WTC11 (cell line): Measurements from ENCODE around the gene FANCL. TPM values are rescaled to one million over a fixed set of nuclear protein-coding genes. Genes with fewer than 3 reads are reported as not detected.

Experiments used
- ATAC-seq: fragments of 200-7000 bp; cut with Tn5 transposase; 2 replicates; pipeline ENCODE4 v1.10.0; 2021; ENCODE audit warnings: mild to moderate bottlenecking, moderate library complexity
- CTCF ChIA-PET: fragments of 300-600 bp; sonication (Branson Sonifier 250); formaldehyde crosslinking; loops from one replicate; lab custom pipeline; 2021; ENCODE audit warnings: antibody characterized with exemption; lab: Charles Lee
- POLR2A ChIA-PET: fragments of 350-600 bp; sonication (Branson Sonifier 250); formaldehyde crosslinking; loops from one replicate; lab custom pipeline; 2021; ENCODE audit warnings: antibody characterized with exemption; lab: Charles Lee
- DNase-seq: peaks from one replicate; pipeline ENCODE4 v3.0.0; 2021; ENCODE audit warnings: low spot score
- H3K27ac Mint-ChIP-seq: 2 replicates; pipeline ENCODE4 v1.8.0; 2021; ENCODE audit warnings: mixed read lengths
- H3K27me3 Mint-ChIP-seq: 2 replicates; pipeline ENCODE4 v1.8.0; 2021; ENCODE audit warnings: low read depth, mild to moderate bottlenecking, moderate library complexity, mixed read lengths
- H3K36me3 Mint-ChIP-seq: 2 replicates; pipeline ENCODE4 v1.8.0; 2021; ENCODE audit warnings: mixed read lengths
- H3K4me1 Mint-ChIP-seq: 2 replicates; pipeline ENCODE4 v1.8.0; 2022; ENCODE audit warnings: mixed read lengths
- H3K4me3 Mint-ChIP-seq: 2 replicates; pipeline ENCODE4 v1.8.0; 2021; ENCODE audit warnings: mild to moderate bottlenecking, moderate library complexity, mixed read lengths
- H3K9me3 Mint-ChIP-seq: 2 replicates; pipeline ENCODE4 v1.8.0; 2021; ENCODE audit warnings: mixed read lengths
- CBFB ChIP-seq: sonication (generic); formaldehyde crosslinking; IDR thresholded peaks from 2 replicates; pipeline ENCODE4 v1.8.1; 2022; ENCODE audit warnings: mild to moderate bottlenecking, low read depth, missing genetic modification reagents
- ETV6 ChIP-seq: sonication (generic); formaldehyde crosslinking; IDR thresholded peaks from 2 replicates; pipeline ENCODE4 v1.8.1; 2022; ENCODE audit warnings: mild to moderate bottlenecking, missing genetic modification reagents
- NR3C1 ChIP-seq: sonication (generic); formaldehyde crosslinking; conservative IDR thresholded peaks from 2 replicates; pipeline ENCODE4 v1.8.1; 2023; ENCODE audit warnings: low read depth, mild to moderate bottlenecking, missing genetic modification reagents
- RORB ChIP-seq: fragments of 250-450 bp; sonication (Bioruptor Pico); IDR thresholded peaks from 2 replicates; pipeline ENCODE4 v1.9.0; 2021; ENCODE audit warnings: mild to moderate bottlenecking
- ZNF138 ChIP-seq: sonication (generic); formaldehyde crosslinking; conservative IDR thresholded peaks from 2 replicates; pipeline ENCODE4 v1.8.1; 2022; ENCODE audit warnings: mild to moderate bottlenecking, moderate library complexity, missing genetic modification reagents
- total RNA-seq: library from RNA; stranded (reverse); gene quantifications from 3 replicates; pipeline ENCODE4 v1.2.3, GENCODE V29; 2021
- TF ChIP-seq, protein P1 (sequence below): sonication (generic); formaldehyde crosslinking; IDR thresholded peaks from 2 replicates; pipeline ENCODE4 v1.8.1; 2023; ENCODE audit warnings: mild to moderate bottlenecking, missing genetic modification reagents, moderate library complexity
- TF ChIP-seq, protein P2 (sequence below): sonication (generic); formaldehyde crosslinking; IDR thresholded peaks from 2 replicates; pipeline ENCODE4 v1.8.0; 2022; ENCODE audit warnings: mild to moderate bottlenecking, missing genetic modification reagents
- TF ChIP-seq, protein P3 (sequence below): sonication (generic); formaldehyde crosslinking; IDR thresholded peaks from 2 replicates; pipeline ENCODE4 v1.8.1; 2023; ENCODE audit warnings: mild to moderate bottlenecking, missing genetic modification reagents

Gene FANCL
- total RNA-seq, 1 experiment from 2014 or later = 38.8 TPM

DNA sequence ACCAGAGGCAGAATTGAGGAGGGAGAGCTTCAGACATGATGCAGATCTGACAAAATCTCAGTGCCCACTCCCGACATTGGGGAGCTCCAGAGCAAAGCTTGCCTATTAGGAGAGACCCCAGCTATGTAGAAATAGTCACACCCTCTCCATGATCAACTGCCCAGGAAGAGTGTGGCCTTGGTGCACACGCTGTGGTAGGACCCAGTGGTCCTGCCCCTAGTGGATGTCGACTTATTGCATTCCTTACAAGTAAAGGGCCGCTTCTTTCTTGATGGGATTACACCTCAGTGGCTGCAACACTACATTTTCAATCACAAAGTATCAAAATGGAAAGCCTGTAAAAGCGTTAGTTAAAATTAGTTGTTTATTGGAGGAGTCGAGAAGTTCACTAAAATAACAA, 130.4 kb downstream of the FANCL start (continued):
- no peak for TF ChIP-seq CBFB (CRISPR knock-in tag)
- TF ChIP-seq, protein P1, sequence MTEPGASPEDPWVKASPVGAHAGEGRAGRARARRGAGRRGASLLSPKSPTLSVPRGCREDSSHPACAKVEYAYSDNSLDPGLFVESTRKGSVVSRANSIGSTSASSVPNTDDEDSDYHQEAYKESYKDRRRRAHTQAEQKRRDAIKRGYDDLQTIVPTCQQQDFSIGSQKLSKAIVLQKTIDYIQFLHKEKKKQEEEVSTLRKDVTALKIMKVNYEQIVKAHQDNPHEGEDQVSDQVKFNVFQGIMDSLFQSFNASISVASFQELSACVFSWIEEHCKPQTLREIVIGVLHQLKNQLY = no peak
- TF ChIP-seq RORB (CRISPR knock-in tag) = no peak
- TF ChIP-seq NR3C1 = no peak
- TF ChIP-seq ZNF138 (CRISPR knock-in tag) = no peak
- TF ChIP-seq, protein P2, sequence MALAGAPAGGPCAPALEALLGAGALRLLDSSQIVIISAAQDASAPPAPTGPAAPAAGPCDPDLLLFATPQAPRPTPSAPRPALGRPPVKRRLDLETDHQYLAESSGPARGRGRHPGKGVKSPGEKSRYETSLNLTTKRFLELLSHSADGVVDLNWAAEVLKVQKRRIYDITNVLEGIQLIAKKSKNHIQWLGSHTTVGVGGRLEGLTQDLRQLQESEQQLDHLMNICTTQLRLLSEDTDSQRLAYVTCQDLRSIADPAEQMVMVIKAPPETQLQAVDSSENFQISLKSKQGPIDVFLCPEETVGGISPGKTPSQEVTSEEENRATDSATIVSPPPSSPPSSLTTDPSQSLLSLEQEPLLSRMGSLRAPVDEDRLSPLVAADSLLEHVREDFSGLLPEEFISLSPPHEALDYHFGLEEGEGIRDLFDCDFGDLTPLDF (CRISPR knock-in tag) = no peak
- TF ChIP-seq, protein P3, sequence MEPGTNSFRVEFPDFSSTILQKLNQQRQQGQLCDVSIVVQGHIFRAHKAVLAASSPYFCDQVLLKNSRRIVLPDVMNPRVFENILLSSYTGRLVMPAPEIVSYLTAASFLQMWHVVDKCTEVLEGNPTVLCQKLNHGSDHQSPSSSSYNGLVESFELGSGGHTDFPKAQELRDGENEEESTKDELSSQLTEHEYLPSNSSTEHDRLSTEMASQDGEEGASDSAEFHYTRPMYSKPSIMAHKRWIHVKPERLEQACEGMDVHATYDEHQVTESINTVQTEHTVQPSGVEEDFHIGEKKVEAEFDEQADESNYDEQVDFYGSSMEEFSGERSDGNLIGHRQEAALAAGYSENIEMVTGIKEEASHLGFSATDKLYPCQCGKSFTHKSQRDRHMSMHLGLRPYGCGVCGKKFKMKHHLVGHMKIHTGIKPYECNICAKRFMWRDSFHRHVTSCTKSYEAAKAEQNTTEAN = no peak
- TF ChIP-seq, all 79 proteins: peak for 0

DNA sequence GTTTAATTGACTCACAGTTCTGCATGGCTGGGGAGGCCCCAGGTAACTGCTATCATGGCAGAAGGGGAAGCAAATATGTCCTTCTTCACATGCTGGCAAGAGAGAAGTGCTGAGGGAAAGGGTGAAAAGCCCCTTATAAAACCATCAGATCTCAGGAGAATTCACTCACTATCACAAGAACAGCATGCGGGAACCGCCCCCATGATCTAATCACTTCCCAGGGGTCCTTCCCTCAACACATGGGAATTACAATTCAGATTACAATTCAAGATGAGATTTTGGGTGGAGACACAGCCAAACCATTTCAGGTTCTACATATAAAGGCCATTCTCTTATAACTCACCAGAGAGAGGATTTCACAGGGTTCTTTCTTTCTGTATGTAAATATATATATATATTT, 131.6 kb downstream of the FANCL start:
- TF ChIP-seq ETV6 (CRISPR knock-in tag) = no peak
- TF ChIP-seq, all 79 proteins: peak for 0
- ChIA-PET CTCF (no interaction called here), POLR2A (interaction anchor here (0.7 kb wide), 1 partner anchor 1254 kb away, joined by 3 read pairs; no protein-coding TSS in a partner anchor)
- DNase-seq (no peak), ATAC-seq (no peak)
- Mint-ChIP-seq H3K36me3 (no peaks in the 10 kb centered on the region), H3K27me3 (no peaks in the 10 kb centered on the region), H3K9me3 (no peaks in the 10 kb centered on the region), H3K4me1 (peaks cover 15% of the 10 kb centered on the region), H3K27ac (no peak overlapping the region), H3K4me3 (no peak overlapping the region)

Other genes starting within 250 kb of the FANCL start
- gene VRK2, start 194.5 kb downstream of the FANCL start, total RNA-seq = 20.1 to 21.0 TPM (median 20.4 TPM) in 3 replicates